Kidney epithelial cell (primary cell): ENCODE data around the gene ZNF597. TPM values are rescaled to one million over a fixed set of nuclear protein-coding genes. Genes with fewer than 3 reads are reported as not detected.

Experiments used
- DNase-seq: peaks from one replicate; pipeline ENCODE4 v3.0.0-alpha.2; 2010; ENCODE audit warnings: low read depth
- H3K27me3 ChIP-seq: 2 replicates; pipeline ENCODE4 v1.6.0; 2011; ENCODE audit warnings: low read length; ENCODE audit not compliant: control insufficient read depth, insufficient read depth
- H3K36me3 ChIP-seq: 2 replicates; pipeline ENCODE4 v1.5.1; 2011; ENCODE audit warnings: low read length; ENCODE audit not compliant: control insufficient read depth, insufficient read depth
- H3K4me3 ChIP-seq: 2 replicates; pipeline ENCODE4 v1.5.1; 2011; ENCODE audit warnings: low read depth, mild to moderate bottlenecking, control low read depth, low read length
- total RNA-seq: library from RNA; depleted of rRNA; stranded (reverse); fragments of >200 nt; gene quantifications from 2 replicates; pipeline ENCODE4 v1.2.3, GENCODE V29; 2015
- TF ChIP-seq, protein P1 (sequence below): IDR thresholded peaks from 2 replicates; pipeline ENCODE4 v1.5.1; 2011; ENCODE audit warnings: mild to moderate bottlenecking, moderate library complexity, low read length, control low read depth, inconsistent platforms; ENCODE audit not compliant: insufficient read depth, poor library complexity, severe bottlenecking

Gene ZNF597
- total RNA-seq, 1 donor from 2014 or later: 1.7 TPM

DNA sequence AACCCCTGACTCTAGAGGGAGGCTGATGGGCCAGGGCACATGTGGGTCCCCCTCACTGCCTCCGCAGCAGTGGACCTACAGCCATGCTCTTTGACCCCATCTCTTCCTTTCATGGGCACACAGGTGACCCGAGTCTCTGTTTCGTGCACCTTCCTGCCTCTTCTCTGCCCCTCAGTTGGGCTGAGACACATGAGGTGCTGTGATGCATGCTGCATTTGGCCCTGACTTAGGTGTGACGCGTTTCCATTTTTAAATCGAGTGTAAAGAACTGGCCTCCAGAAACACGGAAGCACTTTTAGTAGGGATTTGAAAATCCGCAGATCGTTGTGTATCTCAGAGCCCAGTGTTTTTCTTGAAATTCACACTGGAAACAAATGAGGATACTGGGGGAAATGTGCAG lies 27.4 kb upstream of the ZNF597 start:
- Histone ChIP-seq H3K4me3 (no peak overlapping the region), H3K27me3 (no peaks in the 10 kb centered on the region), H3K36me3 (no peaks in the 10 kb centered on the region)
- no peak for DNase-seq
- TF ChIP-seq, protein P1, sequence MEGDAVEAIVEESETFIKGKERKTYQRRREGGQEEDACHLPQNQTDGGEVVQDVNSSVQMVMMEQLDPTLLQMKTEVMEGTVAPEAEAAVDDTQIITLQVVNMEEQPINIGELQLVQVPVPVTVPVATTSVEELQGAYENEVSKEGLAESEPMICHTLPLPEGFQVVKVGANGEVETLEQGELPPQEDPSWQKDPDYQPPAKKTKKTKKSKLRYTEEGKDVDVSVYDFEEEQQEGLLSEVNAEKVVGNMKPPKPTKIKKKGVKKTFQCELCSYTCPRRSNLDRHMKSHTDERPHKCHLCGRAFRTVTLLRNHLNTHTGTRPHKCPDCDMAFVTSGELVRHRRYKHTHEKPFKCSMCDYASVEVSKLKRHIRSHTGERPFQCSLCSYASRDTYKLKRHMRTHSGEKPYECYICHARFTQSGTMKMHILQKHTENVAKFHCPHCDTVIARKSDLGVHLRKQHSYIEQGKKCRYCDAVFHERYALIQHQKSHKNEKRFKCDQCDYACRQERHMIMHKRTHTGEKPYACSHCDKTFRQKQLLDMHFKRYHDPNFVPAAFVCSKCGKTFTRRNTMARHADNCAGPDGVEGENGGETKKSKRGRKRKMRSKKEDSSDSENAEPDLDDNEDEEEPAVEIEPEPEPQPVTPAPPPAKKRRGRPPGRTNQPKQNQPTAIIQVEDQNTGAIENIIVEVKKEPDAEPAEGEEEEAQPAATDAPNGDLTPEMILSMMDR: no peak

DNA sequence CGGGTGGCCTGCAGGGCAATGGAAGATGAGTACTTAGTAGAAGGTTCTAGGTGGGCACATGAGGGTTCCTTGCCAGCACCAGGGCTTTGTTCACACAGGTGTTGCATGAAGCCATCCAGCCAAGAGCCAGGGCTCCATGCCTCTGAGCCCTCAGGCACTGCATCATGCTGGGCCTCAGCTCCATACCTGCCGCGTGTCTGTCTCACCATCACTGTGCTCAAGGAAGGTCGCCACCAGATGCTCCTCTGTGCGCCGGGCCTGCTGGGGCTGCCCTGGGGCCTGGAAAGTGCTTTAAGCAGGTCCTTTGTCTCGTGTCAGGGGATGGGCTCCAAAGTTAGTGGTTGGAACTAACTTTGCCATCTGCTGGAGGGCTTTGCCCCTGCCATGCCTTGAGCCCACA lies 26.4 kb upstream of the ZNF597 start:
- Histone ChIP-seq H3K4me3 (no peak overlapping the region), H3K36me3 (no peaks in the 10 kb centered on the region), H3K27me3 (no peaks in the 10 kb centered on the region)
- no peak for DNase-seq
- TF ChIP-seq, protein P1: no peak

DNA sequence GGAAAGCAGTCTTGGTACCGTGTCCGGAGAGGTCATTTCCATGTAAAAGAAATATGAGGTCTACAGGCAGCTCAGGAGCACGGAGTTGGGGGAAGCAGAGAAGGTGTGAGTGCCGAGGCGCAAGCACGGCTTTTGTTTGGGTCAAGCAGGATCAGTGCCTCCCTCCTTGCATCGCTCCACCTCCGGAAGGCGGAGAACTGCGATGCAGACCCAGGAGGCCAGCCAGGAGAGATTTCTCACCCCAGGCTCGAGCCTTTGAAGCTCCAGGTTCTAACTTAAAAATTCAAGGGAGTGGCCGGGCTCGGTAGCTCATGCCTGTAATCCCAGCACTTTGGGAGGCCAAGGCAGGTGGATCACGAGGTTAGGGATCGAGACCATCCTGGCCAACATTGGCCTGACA lies 25.2 kb upstream of the ZNF597 start:
- no peaks in the 10 kb centered on the region for H3K27me3 ChIP-seq
- H3K4me3 ChIP-seq: no peak overlapping the region
- no peak for DNase-seq
- no peaks in the 10 kb centered on the region for H3K36me3 ChIP-seq
- TF ChIP-seq, protein P1: no peak

DNA sequence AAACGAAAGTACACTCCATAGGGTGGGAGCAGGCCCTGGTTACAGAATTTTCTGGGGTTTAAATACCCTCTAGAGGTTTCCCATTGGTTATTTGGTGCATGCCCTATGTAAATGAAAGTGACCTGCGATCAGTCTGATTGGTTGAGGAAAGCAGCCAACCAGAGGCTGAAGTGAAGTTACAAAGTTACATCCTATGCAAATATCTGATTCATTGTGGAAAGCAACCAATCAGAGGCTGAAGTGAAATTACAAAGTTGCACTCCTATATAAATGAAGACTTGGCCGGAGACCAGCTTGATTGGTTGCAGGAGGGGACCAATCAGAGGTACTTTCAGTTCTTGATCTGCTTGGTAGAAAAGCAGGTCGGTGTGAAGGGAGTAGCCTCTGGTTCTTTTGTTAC lies 24.6 kb upstream of the ZNF597 start:
- TF ChIP-seq, protein P1: no peak
- DNase-seq: no peak

DNA sequence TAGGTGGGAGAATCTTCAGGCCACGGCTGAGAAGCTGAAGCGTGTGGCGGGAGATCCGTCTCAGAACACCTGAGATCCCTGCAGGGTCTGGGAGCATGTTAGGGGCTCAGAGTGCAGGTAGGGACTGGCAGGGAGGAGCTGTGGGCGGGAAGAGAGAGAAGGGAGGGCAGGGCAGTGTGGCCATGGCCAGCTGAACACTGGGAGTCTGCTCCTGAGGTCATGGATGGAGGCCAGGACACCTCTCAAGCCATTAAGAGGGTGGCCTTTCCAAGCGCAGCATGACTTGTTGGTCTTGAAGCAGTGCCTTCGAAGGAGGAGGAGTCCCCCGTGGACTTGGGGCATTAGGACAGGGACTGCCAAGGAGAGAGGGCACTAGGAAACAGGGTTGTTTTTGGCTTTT lies 23.9 kb upstream of the ZNF597 start:
- DNase-seq: no peak
- Histone ChIP-seq H3K36me3 (no peaks in the 10 kb centered on the region), H3K27me3 (no peaks in the 10 kb centered on the region), H3K4me3 (no peak overlapping the region)
- TF ChIP-seq, protein P1: no peak

More for the DNA sequence above, 24.6 kb upstream of the ZNF597 start:
- Histone ChIP-seq H3K4me3 (no peak overlapping the region), H3K36me3 (no peaks in the 10 kb centered on the region), H3K27me3 (no peaks in the 10 kb centered on the region)

DNA sequence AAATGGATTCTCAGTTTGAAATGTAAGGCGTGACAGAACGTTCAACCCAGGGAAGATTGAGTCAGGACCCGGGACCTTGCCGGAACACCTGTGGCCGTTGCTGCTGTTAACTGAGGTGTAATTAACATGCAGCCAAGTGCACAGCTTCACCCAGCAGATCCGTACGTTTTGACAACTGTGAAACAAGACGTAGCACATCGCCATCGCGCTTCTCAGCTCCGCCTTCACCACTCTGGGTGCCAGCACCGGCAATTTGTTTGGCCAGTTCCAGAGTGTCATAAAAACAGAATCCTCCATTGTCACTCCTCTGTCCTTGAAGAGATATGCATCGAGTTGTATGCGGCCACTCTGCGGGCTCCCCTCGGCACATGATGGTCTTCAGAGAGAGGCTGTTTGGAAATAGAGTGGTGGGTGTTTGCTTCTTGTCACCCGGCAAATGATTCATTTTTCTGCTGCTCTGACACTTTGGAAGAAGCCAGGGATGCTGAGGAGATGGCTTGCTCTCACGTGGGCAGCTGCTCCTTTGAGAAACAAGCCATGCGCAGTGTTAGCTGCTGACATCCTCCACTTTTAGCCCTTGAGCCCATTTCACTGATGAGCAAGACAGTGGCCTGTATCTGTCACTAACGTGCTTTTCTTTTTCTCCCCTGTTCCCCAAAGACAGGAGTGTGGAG lies 22.7 kb upstream of the ZNF597 start:
- no peak overlapping the region for H3K4me3 ChIP-seq
- TF ChIP-seq, protein P1: no peak
- H3K36me3 ChIP-seq: no peaks in the 10 kb centered on the region
- no peak for DNase-seq
- no peaks in the 10 kb centered on the region for H3K27me3 ChIP-seq
